LoVo (cell line): ENCODE measurements around the gene NOXO1.
"Not testable (repeated sequence)": the region's sequence is repeated elsewhere in the genome, so short reads cannot be mapped to it uniquely, and the experiment has no call there.

Experiments
- DNase-seq: peaks from one replicate; pipeline ENCODE4 v3.0.0-alpha.2; 2016; ENCODE audit warnings: low spot score

Gene NOXO1

DNA sequence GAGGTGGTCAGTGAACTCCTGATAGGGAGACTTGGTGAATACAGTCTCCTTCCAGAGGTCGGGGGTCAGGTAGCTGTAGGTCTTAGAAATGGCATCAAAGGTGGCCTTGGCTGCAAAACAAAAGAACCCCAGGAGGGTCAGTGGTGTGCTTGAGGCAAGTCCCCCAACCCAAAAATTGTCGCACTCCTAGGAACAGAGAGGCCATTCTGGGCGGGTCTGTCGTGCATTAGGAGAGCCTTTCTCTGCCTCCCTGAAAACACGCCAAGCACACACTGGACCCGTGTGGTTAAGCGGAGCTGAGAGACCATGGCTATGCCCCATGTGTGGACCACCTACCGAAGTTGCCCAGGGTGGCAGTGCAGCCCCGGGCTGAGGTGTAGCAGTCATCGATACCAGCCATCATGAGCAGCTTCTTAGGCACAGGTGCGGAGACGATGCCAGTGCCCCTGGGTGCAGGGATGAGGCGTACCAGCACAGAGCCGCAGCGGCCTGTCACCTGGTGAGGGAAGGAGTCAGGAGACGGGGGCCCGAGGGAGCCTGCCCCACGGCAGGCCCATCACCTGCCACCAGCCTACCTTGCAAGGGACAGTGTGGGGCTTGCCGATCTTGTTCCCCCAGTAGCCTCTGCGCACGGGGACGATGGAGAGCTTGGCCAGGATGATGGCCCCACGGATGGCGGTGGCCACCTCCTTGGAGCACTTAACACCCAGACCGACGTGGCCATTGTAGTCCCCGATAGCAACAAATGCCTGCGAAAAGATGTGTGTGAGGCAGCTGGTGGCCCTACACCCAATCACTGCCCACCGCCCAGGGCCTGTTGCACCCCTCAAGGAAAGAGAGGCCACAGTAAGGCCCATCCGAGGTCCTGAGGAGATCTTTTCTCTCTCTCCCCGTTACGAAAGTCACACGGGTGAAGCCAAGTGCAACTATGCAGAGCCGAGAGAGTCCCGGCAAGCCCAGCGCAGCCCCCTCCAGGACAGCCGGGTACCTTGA is 18.8 kb downstream of the NOXO1 start:
- not testable (repeated sequence) for DNase-seq

DNA sequence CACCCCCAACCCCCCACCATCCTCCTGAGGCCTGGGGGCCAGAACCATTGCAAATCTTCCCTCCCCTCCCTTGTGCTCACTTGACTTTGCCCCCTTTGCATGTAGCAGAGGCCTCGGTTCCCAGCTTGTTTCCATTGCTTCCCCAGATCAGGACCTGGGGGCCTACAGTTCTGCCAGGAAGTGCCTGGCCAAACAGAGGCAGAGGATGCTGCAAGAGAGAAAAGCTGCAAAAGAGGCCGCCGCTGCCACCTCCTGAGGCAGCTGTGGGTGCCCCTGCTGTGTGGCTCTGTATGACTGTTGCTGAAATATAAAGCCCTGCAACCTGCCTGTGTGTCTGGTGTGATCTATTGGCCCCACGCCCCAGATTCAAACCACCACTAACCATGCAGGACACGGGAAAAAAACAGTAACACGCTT is 19.6 kb downstream of the NOXO1 start:
- peak; percentile 34 for DNase-seq

DNA sequence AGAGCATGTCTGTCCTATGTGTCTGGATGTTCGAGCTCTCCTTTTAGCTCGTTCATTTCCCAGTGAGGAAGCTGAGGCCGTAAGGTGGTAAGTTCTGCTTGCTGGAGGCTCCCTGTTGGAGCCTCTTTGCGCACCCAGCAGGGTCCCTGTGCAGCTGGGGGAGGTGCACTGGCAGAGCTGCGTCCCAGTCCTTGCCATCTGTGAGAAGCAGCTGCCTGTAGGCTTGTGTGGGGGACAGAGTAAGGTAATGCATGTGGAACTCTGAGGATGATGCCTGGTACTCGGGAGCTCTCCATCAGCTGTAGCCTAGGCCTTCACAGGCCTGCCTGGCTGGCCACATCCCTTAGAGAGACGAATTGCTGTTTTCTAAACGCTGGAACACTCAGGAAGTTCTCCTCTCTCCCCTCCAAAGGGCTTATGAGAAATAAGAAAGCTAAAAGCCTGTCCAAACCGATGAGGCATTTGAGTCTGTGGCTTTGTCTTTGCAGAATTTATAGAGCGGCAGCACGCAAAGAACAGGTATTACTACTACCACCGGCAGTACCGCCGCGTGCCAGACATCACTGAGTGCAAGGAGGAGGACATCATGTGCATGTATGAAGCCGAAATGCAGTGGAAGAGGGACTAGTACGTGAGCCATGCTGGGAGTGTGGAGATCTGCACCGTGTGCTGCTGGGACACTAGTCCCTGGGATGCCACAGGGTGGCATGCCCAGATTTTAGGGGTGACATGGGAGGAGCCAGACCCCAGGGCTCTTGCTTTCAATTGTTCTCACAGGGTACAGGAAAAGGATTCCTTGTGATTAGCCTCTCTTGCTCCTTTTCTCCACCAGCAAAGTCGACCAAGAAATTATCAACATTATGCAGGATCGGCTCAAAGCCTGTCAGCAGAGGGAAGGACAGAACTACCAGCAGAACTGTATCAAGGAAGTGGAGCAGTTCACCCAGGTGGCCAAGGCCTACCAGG is 20.3 kb downstream of the NOXO1 start:
- DNase-seq, result peak; percentile 53

DNA sequence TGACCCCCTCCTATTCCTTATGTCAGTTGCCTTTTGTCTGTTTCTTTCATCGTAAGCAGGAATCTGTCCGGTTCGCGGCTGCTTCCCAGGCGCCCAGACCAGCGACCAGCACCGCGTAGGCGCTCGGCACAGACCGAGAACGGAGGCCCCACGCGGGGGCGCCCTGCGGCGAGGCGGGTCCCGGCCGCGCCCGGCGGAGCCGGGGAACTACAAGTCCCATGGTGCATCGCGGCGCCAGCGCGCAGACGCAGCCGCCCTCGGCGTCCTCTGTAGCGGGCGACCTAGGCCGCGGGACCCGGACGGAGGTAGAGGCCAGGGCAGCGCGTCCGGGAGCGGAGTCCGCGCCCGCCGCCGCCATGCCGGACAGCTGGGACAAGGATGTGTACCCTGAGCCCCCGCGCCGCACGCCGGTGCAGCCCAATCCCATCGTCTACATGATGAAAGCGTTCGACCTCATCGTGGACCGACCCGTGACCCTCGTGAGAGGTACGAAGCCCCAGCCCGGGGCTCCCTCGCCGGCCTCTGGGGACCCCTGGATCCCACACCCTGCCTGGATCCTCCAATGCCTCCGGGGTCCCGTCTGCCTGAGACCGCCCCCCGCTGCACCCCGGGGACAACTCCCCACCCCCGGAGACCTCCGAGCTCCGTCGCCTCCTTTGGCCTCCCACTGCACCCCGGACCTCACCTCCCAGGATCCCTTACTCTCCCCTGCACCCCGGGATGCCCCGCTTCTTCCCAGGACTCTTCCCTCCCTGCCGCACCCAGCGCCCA is 21.8 kb downstream of the NOXO1 start, which contains the start of gene NDUFB10:
NDUFB10 (plus strand) TSS at position 270 of the 771 bp plus-strand sequence; CDS start at position 357, 87 bp downstream.
- DNase-seq, result peak; percentile 94

DNA sequence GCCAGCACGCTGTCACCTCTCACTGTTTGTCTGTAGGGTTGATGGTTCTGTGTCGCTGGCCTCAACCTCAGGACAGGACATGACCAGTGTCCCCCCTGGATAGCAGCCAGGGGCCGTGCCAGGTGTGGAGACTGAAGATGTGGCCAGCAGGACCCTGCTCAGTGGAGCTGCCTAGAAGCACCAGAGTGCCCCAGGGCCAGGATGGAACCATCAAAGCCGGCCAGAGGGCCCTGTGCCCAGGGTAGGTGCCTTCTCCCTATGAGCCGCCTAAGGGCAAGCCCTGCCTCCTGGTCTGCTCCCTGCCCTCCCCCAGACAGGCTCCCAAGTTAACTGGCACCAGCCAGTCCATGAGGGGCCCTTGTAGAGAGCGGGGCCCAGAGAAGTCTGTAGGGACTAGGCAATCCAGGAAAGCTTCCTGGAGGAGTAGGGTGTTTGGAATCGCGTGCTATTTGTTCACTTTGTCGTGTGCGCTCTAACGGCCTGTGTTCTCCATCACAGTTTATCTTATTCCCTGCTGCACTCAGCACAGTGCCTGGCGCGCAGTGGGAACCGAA is 22.5 kb downstream of the NOXO1 start:
- no peak for DNase-seq

DNA sequence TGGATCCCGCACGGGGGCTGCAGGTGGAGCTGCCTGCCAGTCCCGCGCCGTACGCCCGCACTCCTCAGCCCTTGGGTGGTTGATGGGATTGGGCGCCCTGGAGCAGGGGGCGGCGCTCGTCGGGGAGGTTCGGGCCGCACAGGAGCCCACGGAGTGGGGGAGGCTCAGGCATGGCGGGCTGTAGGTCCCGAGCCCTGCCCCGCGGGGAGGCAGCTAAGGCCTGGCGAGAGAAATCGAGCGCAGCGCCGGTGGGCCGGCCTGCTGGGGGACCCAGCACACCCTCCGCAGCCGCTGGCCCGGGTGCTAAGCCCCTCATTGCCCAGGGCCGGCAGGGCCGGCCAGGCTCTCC is 23.2 kb downstream of the NOXO1 start:
- not testable (repeated sequence) for DNase-seq

DNA sequence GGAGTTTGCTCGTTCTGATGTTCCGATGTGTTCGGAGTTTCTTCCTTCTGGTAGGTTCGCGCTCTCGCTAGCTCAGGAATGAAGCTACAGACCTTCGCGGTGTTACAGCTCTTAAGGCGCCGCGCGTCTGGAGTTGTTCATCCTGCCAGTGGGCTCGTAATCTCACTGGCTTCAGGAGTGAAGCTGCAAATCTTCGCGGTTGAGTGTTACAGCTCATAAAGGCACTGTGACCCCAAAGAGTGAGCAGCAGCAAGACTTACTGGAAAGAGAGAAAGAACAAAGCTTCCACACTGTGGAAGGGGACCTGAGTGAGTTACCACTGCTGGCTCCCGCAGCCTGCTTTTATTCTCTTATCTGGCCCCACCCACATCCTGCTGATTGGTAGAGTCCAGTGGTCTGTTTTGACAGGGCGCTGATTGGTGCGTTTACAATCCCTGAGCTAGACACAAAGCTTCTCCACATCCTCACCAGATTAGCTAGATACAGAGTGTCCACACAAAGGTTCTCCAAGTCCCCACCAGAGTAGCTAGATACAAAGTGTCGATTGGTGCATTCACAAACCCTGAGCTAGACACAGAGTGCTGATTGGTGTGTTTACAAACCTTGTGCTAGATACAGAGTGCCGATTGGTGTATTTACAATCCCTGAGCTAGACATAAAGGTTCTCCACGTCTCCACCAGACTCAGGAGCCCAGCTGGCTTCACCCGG is 23.7 kb downstream of the NOXO1 start:
- not testable (repeated sequence) for DNase-seq

DNA sequence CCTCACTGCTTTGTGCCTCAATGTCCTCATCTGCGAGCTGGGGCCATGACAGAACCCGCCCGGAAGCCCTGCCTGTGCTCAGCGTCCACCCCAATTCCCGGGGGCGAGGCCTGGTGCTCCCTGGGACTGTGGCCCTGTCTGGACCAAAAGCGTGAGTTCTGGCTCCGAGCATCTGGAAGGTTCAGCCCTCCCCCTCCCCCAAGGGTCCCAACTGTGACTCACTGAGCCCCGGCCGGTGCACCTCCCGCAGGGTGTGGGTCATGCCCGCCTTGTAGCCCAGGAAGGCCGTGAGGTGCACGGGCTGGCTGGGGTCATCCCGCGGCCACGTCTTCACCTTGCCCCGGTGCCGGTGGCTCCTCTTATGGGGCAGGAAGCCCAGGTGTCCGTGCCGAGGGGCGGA is 27.5 kb downstream of the NOXO1 start:
- DNase-seq, result no peak

DNA sequence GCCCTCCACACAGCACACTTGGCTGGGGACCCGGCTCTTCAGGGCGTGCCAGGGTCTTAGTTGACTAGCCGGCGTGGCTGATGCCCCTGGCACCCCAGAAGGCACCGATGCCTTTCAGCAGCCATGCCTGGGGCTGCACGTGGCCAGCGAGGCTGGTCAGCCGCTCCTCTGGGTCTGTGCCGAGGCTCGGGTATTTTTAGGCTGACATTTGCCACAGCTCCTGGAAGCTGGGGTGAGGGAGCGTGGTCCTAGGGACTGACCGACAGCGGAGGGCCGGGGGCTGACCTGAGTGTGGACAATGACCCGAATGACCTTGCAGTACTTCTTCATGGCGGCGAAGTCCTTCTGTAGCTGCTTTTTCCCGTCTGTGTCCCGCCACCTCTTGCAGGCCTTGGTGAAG is 30.7 kb downstream of the NOXO1 start:
- no peak for DNase-seq

DNA sequence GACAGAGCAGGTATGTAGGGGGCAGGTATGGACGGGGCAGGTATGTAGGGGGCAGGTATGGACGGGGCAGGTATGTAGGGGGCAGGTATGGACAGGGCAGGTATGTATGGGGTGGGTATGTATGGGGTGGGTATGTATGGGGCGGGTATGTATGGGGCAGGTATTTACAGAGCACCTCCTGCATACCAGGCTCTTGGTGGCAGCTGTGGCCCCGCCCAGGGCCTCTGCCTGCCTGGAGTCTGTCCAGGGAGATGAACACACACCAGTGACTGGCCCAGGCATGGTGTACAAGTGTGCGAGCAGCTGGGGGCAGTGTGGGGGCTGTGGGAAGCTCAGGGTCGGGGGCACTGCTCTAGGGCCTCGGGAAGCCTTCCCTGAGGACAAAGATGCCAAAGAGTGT is 31.2 kb downstream of the NOXO1 start:
- DNase-seq, result no peak

DNA sequence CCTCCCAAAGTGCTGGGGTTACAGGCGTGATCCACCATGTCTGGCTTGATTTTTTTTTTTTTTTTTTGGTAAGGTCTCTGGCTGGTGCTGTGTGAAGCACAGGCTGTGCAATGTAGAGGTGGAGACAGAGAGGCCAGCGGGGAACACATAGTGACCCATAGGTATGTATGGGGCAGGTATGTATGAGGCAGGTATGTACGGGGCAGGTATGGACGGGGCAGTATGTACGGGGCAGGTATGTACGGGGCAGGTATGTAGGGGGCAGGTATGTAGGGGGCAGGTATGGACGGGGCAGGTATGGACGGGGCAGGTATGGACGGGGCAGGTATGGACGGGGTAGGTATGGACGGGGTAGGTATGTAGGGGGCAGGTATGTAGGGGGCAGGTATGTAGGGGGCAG is 31.8 kb downstream of the NOXO1 start:
- DNase-seq, result no peak

DNA sequence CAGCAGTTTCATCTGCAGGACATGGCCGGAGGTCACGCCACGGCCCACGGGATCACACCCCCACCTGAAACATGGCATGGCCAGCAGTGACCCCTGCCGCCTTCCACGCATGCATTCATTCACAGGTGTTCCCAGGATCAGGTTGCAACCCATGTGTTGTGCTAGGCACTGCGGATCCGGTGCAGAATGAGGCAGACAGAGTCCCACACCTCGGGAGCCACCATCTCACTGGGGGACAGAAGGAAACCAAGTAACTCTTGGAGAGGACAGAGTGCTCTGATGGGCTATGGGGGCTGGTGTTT is 33.9 kb downstream of the NOXO1 start:
- no peak for DNase-seq

DNA sequence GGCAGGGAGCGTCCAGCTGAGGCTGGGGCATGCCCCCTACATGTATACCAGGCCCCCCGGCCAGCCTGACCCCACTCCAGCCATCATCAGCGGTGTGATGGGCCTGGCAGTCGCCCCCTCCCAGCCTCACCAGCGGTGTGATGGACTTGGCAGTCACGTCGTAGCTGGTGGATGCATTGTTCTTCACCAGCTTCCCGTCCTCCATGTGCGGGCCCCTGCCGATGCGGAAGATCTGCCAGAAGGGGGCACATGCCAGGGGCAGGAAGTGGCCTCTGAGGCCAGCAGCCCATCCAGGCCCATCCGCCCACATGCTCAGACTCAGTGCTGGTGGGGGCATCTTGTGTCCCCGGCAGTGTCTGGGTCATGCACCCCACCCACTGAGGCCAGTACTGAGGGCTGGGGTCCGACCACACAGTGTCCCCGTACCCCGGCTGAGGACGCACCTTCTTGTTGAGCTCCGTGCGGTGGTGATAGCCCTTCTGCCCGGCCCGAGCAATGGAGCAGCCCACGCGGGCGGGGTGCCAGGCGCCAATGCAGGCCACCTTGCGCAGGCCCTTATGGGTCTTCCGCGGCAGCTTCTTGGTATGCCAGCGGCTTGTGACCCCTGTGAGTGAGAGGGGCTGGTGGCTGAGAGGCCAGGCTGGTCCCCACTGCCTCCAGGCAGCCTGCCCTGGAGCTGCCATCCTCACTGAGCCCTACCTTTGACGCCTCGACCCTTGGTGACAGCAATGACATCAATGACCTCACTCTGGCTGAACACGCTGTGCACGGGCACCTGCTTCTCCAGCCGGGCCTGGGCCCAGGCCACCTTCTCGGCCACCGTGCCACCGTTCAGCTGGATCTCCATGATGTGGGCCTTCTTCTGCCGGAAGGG is 34.5 kb downstream of the NOXO1 start:
- no peak for DNase-seq

DNA sequence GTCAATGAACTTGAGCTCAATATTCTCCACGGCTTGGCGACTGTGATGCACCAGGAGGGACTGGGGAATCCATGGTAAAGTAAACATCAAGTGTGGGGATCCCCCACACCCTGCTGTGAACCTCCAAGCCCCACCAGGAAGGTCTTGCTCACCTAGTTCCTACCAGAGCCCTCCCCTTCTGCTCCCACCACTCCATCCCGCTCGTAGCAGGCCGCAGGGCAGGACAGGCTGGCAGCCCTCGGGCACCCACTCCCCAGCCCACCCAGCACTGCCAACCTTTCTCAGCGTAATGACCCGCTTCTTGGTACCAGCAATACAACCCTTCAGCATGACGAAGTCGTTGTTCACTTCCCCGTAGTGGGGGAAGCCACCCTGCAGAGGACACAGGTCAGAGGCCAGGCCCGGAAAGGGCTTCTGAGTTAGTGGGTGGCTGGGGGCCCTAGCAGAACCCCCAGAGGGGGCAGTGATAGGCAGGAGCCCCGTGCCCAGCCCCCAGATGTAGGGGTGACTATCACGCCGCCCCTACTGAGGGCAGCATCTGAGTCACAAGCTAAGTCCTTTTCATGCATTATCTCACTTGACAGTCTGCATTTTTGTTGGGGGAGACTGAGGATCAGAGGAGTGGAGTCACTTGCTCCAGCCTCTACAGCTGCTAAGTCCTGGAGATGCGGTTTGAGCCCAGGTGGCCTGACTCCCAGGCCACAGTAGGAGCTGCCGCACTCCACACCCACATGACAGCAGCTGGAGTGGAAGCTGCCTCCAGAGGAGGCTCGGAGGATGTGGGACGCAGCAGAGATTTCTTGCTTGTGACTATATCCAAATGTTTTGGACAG is 35.5 kb downstream of the NOXO1 start:
- DNase-seq, result no peak

DNA sequence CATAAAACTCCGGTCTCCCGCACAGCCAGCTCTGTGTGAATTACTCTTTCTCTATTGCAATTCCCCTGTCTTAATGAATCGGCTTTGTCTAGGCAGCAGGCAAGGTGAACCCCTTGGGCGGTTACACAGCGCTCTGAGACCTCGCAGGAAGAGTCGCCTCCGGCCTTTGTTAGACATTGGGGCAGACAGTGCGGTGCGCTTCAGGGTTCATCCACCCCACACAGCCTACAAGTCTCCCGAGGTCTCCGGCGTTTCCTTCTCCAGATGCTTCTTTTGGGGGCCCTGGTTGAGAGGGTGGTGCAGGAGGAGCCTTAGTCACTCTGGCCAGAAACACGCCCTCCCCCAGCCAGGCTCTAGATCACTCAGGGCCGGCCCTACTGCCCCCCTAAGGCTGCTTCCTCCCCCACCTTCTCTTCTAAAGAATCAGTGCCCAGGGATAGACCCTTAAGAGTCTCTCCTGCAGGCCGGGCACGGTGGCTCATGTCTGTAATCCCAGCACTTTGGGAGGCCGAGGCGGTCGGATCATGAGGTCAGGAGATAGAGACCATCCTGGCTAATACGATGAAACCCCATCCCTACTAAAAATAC is 36.6 kb downstream of the NOXO1 start:
- DNase-seq, result no peak

DNA sequence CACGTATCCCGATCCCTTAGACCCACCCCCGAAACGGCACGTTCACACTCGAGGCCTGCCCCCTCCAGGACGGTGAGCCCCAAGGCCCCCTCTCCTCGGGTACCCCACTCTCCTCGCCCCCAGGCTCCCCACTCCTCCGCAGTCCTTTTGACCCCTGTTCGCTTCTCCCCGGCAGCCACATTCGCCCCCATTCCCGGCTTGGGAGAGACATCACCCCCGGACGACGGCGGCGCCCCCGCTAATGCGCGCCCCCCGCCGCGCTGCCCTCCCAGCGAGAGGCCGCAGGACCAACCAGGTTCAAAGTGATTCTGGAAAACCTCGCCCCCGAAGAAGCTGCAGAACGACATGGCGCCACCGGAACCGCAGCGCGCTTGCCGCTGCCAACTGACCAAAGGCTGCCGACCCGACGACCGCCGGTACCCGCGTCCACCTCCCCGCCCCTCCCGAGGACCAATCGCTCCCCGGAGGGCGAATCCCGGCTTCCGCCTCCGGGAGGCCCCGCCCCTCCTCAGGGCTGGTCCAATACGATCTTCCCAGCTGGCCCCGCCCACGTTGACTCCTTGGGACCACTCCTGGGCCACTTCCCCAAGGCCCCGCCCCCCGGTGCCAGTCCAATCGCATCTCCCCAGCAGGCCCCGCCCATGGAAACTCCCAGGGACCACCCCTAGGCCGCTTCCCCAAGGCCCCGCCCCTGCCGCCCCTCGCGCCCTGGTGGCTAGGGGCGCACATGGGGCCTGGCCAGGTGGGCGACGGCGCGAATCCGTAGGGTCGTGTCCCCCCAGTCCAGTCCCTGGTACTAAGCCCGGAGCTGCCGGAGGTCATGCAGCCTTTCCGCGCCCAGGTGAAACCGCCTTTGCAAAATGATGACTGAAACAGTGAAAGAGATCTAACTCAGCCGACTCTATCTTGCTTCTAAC is 38.2 kb downstream of the NOXO1 start, which contains the start of gene MSRB1:
MSRB1 (minus strand) TSS at position 390 of the 917 bp plus-strand sequence; CDS start at position 347, 43 bp downstream.
- peak; percentile 99 for DNase-seq

DNA sequence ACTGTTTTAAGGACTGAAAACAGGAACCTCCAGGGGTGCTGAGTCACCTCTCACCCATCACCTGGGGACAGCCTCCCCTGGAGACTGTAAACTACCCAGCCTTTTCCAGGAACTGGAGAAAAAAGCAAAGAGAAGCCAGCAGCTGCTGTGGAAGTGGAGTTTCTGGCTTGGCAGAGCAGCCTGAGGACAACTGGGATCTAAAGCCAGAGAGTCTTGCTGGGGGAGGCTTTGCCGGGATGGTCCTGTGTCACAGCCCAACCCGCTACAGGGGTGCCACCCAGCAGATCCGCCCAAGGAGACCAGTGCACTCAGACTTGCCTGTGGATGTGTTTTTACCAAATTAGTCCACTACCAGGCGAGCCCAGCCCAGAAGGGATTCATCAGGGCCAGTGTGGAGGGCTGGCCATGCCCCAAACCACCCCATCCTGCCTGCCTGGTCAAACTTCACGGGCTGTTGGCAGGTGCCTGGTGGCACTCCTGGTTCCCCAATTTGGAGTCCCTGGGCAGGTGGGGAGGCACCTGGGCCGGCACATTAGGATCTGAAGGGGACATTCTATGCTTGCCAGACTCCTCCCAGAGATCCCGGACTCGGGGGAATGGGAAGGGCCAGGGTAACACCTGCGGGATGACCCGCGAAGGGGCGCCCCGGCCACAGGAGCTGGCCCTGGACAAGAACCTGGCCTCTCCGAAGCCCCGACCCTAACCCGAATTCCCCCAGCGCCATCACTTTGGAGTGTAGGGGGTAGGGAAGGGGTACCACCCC is 39.0 kb downstream of the NOXO1 start:
- no peak for DNase-seq
